OCI-M2 (cell line): ENCODE results near the gene SVEP1.
"Not testable (repeated sequence)": the region's sequence is repeated elsewhere in the genome, so short reads cannot be mapped to it uniquely, and the experiment has no call there.

ENCODE experiments used
- DNase-seq: peaks from one replicate; lab custom pipeline; 2025; ENCODE audit not compliant: unreplicated experiment; lab: John Stamatoyannopoulos, UW

SVEP1 gene

GRCh38 chr9:110579862-110580219 is 300 bp upstream of the SVEP1 start:
- no peak for DNase-seq

GRCh38 chr9:110578575-110579033 is 937 bp downstream of the SVEP1 start:
- no peak for DNase-seq

- DNase-seq = no peak
These were observed 3.6 kb downstream of the SVEP1 start for GRCh38 chr9:110575945-110576344.

- no peak for DNase-seq
These were observed 4.4 kb downstream of the SVEP1 start for GRCh38 chr9:110575169-110575568.

GRCh38 chr9:110573305-110573704 is 6.2 kb downstream of the SVEP1 start:
- DNase-seq = no peak

GRCh38 chr9:110571801-110572483 is 7.6 kb downstream of the SVEP1 start:
- no peak for DNase-seq

- no peak for DNase-seq
These were observed 13.4 kb downstream of the SVEP1 start for GRCh38 chr9:110566156-110566555.

GRCh38 chr9:110561826-110562225 is 17.7 kb downstream of the SVEP1 start:
- no peak for DNase-seq

- no peak for DNase-seq
These were observed 19.7 kb downstream of the SVEP1 start for GRCh38 chr9:110559869-110560268.

- DNase-seq = no peak
These were observed 23.8 kb downstream of the SVEP1 start for GRCh38 chr9:110555551-110556331.

- DNase-seq = no peak
These were observed 33.1 kb downstream of the SVEP1 start for GRCh38 chr9:110546411-110546871.

GRCh38 chr9:110545705-110546104 is 33.8 kb downstream of the SVEP1 start:
- DNase-seq = no peak

GRCh38 chr9:110543631-110544051 is 35.9 kb downstream of the SVEP1 start:
- DNase-seq = no peak

GRCh38 chr9:110541950-110542349 is 37.6 kb downstream of the SVEP1 start:
- DNase-seq = no peak

GRCh38 chr9:110538647-110539041 is 40.9 kb downstream of the SVEP1 start:
- DNase-seq = no peak

GRCh38 chr9:110537841-110538646 is 41.5 kb downstream of the SVEP1 start:
- no peak for DNase-seq

- DNase-seq = no peak
These were observed 42.7 kb downstream of the SVEP1 start for GRCh38 chr9:110536822-110537221.

- DNase-seq = not testable (repeated sequence)
These were observed 45.4 kb downstream of the SVEP1 start for GRCh38 chr9:110534162-110534561.

GRCh38 chr9:110532908-110533665 is 46.5 kb downstream of the SVEP1 start:
- no peak for DNase-seq

GRCh38 chr9:110531776-110532175 is 47.8 kb downstream of the SVEP1 start:
- DNase-seq = no peak

- DNase-seq = not testable (repeated sequence)
These were observed 48.3 kb downstream of the SVEP1 start for GRCh38 chr9:110531241-110531640.
